HUDEP-2 (cell line): ENCODE results near the gene ACBD6.

Experiments
- DNase-seq, 76 experiments: peaks; one replicate each; lab custom pipeline; 2025; ENCODE audit not compliant: unreplicated experiment in 76 of 76; lab: John Stamatoyannopoulos, UW

ACBD6 gene

GRCh38 chr1:180527101-180527669, 24.8 kb upstream of the ACBD6 start:
- DNase-seq, result peak in 2 of 76 experiments; percentile 12

- no peak for DNase-seq
Measured at GRCh38 chr1:180525715-180526039, 23.3 kb upstream of the ACBD6 start.

DNA sequence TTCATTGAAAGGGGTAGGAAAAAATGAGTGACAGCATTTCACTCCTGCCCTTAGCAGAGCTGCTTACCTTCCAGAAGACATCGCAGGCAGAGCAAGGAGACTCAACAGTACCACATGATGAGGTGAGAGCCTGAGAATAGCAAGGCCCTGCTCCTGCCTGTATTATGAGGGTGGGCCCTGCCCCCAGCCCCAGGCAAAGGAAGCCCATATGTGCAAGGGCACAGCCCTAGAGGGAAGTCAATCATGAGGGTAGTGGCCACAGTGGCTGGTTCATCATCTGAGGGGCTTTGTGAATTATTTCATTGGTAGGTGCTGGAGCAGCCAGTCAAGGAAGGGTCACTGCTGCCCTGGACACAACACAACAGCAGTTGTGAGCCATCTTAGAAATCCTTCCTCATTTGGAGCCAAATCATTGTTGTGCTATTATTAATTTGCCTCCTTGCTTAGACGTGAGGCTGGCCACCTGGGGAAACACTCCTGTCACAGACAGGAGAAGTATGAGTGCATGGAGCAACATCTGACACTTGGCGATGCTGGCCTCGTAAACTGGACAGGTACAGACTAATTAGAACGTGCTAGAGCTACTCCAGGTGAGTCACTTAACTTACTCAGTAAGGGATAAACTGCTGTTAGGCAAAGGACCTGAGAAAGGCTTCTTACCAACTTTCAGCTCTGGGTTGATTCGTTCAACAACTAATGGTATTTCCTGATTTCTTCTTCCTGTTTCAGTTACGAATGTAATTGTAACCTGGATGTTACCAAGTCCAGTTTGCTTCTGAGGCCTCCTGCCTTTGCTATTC, 22.7 kb upstream of the ACBD6 start:
- DNase-seq, result no peak

- DNase-seq, result no peak
Measured at GRCh38 chr1:180524160-180524914, 22.0 kb upstream of the ACBD6 start.

DNA sequence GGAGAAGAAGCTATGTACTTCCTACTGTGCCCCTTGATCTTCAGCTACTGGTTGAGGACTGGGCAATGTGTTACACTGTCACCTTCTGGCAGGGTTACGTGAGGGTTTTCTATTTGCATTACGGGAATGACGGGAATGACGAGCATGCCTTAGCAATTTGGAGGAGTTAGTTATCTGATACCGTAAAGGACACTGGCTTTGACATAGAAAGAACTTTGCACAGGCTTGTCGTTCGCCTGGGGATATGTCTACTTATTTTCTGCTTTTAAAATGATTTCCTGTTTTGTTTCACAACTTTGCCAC, 19.8 kb upstream of the ACBD6 start:
- DNase-seq, result no peak

GRCh38 chr1:180521474-180522212, 19.3 kb upstream of the ACBD6 start:
- DNase-seq, result no peak

DNA sequence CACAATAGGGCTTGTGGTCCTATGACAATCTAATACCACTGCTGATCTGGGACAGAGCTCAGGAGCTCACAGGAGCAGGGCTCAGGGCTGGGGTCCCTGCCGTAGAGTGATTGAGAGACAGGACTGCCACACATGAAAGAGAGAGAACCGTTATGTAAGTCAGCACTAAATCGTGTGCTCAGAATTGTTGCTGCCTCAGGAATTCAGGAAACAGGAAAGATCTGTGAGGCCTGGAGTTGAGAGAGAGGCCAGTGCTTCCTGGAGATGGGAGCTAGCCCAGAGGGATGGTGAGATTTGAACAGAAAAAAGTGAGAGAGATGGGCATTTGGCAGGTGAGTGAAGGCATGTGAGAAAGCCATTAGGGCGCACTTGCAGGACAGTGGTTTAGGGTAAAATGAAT, 17.5 kb upstream of the ACBD6 start:
- DNase-seq, result no peak

GRCh38 chr1:180515857-180516388, 13.5 kb upstream of the ACBD6 start:
- peak in 59 of 76 experiments; percentile 3 to 75 (median 37) for DNase-seq

DNA sequence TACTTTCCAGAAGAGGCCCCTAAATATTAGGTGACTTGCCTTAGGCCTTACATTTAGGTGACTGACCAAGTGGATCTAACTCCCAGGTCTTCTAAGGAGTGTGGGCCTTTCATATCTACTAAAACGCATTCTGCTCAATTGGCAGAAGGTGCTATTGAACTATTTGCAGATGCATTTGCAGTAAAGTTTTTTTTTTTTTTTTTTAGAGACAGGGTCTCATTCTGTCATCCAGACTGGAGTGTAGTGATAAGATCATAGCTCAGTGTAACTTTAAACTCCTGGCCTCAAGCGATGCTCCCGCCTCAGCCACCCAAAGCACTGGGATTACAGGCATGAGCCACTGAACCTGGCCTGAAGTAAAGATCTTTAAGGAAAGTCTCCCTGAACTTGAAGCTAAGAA, 13.0 kb upstream of the ACBD6 start:
- no peak for DNase-seq

DNA sequence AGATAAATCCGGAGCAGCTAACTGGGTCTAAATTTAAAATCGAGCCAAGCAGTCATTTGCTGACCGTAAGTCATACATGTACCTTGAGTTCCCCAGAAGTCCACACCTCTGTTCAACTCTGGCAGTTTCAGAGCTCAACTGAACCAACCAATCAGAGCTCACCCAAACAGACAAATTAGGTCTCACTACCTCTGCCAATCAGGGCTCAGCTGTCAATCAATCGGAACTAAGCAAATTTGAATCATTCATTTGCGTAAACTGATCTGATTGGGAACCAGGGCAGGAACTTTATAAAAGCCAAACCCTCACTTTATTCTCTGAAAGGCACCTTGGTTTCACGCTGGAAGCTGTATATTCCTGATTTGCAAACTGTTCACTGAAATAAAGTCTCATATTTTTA, 11.2 kb upstream of the ACBD6 start:
- DNase-seq, result no peak

DNA sequence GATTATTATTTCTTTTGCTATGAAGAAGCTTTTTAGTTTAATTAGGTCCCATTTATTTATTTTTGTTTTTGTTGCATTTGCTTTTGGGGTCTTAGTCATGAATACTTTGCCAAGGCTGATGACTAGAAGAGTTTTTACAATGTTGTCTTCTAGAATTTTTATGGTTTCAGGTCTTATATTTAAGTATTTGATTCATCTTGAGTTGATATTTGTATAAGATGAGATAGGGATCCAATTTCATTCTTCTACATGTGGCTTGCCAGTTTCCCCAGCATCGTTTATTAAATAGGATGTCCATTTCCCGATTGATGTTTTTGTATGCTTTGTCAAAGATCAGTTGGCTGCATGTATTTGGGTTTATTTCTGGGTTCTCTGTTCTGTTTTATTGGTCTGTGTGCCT, 8.5 kb upstream of the ACBD6 start:
- DNase-seq, result no peak

DNA sequence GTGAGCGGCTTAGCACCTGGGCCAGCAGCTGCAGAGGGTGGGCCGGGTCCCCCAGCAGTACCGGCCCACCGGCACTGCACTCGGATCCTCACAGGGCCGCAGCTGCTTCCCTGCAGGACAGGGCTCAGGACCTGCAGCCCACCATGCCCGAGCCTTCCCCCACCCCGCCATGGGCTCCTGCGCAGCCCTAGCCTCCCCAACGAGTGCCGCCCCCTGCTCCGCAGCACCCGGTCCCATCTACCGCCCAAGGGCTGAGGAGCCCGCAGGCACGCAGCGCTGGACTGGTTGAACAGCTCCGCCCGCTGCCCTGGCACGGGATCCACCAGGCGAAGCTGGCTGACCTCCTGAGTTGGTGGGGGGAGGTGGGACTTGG, 6.3 kb upstream of the ACBD6 start:
- DNase-seq, result no peak

GRCh38 chr1:180507795-180508724, 5.7 kb upstream of the ACBD6 start:
- DNase-seq, result peak in 8 of 76 experiments; percentile 2 to 30 (median 16)

DNA sequence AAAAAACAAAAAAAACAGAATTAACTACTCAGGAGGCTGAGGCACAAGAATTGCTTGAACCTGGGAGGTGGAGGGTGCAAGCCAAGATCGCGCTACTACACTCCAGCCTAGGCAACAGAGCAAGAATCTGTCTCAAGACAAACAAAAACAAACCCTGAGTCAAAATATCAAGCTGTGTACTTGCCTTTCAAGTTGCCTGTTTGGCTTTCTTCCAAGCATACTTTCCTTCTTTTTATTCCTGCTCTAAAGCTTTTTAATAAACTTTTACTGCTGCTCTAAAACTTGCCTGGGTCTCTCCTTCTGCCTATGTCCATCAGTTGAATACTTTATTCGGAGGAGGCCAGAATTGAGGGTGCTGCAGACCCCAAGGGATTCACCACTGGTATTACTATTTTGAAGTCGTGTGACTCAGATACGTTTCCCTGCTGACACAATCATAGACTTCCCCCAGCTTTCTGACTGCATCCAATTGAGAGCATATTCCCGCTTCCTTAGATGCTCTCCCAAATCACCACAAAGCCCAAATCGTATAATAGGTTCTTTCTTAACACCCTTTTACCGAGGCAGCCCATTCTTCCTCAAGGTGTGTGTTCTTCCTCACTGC, 3.5 kb upstream of the ACBD6 start:
- no peak for DNase-seq

DNA sequence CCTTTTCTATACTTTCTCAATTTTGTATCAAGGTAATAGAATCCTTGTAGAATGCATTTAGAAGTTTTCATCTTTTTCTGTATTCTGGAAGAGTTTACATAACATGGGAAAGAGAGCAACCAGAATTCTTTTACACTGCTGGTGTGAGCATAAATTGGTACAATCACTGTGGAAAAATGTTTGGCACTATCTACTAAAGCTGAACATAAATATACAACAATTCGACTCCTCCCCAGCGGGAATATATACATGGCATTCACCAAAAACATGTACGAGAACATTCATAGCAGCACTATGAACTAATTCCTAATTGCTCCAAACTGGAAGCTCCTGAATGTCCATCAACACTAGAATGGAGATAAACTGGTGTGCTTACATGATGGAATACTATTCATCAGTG, 1.8 kb upstream of the ACBD6 start:
- no peak for DNase-seq

- DNase-seq, result peak in 11 of 76 experiments; percentile 3 to 47 (median 21)
Measured at GRCh38 chr1:180503280-180503862, 994 bp upstream of the ACBD6 start.

DNA sequence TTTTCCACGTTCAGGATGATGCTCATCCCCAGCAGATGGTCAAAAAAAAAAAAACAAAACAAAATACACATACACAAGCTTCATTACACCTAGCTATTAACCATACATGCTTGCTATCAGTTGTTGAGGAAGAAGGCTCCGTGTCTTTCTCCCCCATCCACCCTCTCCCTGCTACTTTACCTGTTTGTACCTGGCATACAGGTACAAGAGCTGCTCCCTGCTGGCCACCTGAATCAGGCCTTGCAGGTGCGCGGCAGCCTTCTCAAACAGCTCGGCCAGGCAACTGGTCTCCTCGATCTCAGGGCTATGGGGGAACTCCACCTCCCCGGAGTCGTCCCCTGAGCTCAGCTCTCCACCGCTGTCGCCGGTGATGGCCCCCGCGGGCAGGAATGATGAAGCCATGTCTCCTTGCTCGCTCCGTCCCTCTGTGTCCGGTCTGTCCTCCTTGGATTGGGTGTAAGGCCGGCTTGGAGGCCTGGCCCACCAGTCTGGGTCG, 464 bp downstream of the ACBD6 start:
- peak in 4 of 76 experiments; percentile 33 to 72 (median 40) for DNase-seq

DNA sequence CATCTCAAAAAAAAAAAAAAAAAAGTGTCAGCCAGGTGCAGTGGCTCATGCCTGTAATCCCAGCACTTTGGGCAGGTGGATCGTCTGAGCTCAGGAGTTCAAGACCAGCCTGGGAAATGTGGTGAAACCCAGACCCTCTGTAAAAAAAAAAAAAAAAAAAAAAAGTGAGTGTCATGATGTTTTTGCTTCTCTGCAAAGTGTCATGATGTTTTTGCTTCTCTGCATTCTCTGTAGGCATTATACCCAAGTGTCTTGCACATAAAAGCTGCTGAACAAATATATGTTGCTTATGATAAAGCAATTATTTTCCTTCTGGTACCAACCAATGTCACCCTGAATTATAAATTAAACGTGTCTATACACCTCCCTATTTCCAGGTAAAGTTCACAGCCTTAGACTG, 1.7 kb downstream of the ACBD6 start:
- no peak for DNase-seq

- no peak for DNase-seq
Measured at GRCh38 chr1:180498594-180498993, 3.8 kb downstream of the ACBD6 start.
